Activated B cell treated with CpG ODN at 0.5 μM for 24 hours (primary cell): ENCODE measurements around the gene TNK1. TPM values are rescaled to one million over a fixed set of nuclear protein-coding genes. Genes with fewer than 3 reads are reported as not detected.

ENCODE experiments used
- ATAC-seq: fragments of 200-7000 bp; cut with Tn5 transposase; one replicate; pipeline ENCODE4 v1.10.0; 2021; ENCODE audit warnings: low read depth, mild to moderate bottlenecking, moderate library complexity
- CTCF ChIA-PET: fragments of 350-600 bp; sonication (Branson Sonifier 250); formaldehyde crosslinking; loops from one replicate; lab custom pipeline; 2021; ENCODE audit warnings: antibody characterized with exemption; lab: Charles Lee
- POLR2A ChIA-PET: fragments of 350-600 bp; sonication (Branson Sonifier 250); formaldehyde crosslinking; loops from one replicate; lab custom pipeline; 2021; ENCODE audit warnings: antibody characterized with exemption; lab: Charles Lee
- DNase-seq: peaks from one replicate; pipeline ENCODE4 v3.0.0; 2022
- H3K27ac Mint-ChIP-seq: one replicate; pipeline ENCODE4 v1.8.0; 2020; ENCODE audit warnings: mixed read lengths
- H3K27me3 Mint-ChIP-seq: one replicate; pipeline ENCODE4 v1.8.0; 2021; ENCODE audit warnings: mixed read lengths
- H3K36me3 Mint-ChIP-seq: one replicate; pipeline ENCODE4 v1.8.0; 2021; ENCODE audit warnings: low read depth, mixed read lengths
- H3K4me1 Mint-ChIP-seq: one replicate; pipeline ENCODE4 v1.8.0; 2021; ENCODE audit warnings: mixed read lengths
- H3K4me3 Mint-ChIP-seq: one replicate; pipeline ENCODE4 v1.8.0; 2020; ENCODE audit warnings: mild to moderate bottlenecking, mixed read lengths
- H3K9me3 Mint-ChIP-seq: one replicate; pipeline ENCODE4 v1.8.0; 2020; ENCODE audit warnings: mixed read lengths
- CTCF ChIP-seq: fragments of 200-600 bp; IDR thresholded peaks from one replicate; pipeline ENCODE4 v1.8.0; 2022; ENCODE audit warnings: antibody characterized with exemption, mild to moderate bottlenecking
- intact Hi-C: fragments of 100-400 bp; cut with micrococcal nuclease; formaldehyde crosslinking; loops from one replicate; pipeline ENCODE4 v1.15.1; 2024
- total RNA-seq: library from RNA; stranded (reverse); gene quantifications from 2 replicates; pipeline ENCODE4 v1.2.3, GENCODE V29; 2022

Gene TNK1
- total RNA-seq, 1 donor from 2014 or later: 5.8 TPM

- Mint-ChIP-seq H3K4me1 (peaks cover 42% of the 10 kb centered on the region), H3K36me3 (peaks cover 17% of the 10 kb centered on the region), H3K27me3 (no peaks in the 10 kb centered on the region), H3K9me3 (no peaks in the 10 kb centered on the region), H3K27ac (peak overlapping the region; percentile 87), H3K4me3 (peak overlapping the region; percentile 87)
- TF ChIP-seq CTCF: no peak
- POLR2A ChIA-PET: interaction anchor here (0.7 to 5.1 kb wide), 4 partner anchors 15 to 208 kb away, joined by 3 to 48 read pairs (median 4); partner anchors contain the start of genes ACAP1 and NEURL4
- CTCF ChIA-PET: interaction anchor here (0.9 to 1.8 kb wide), 4 partner anchors 16 to 208 kb away, joined by 4 to 7 read pairs (median 6); partner anchors contain the start of genes ACAP1 and NEURL4
- intact Hi-C loops: loop anchor here (1.0 to 5.0 kb wide), 5 partner anchors 28 to 307 kb away; partner anchors contain the start of genes ACADVL, DLG4, SENP3 and TMEM256
- ATAC-seq (no peak), DNase-seq (no peak)
Measured at GRCh38 chr17:7352503-7352889, 28.4 kb upstream of the TNK1 start.

GRCh38 chr17:7352910-7353635 lies 27.8 kb upstream of the TNK1 start:
- no peaks in the 10 kb centered on the region for H3K9me3 Mint-ChIP-seq
- H3K27ac Mint-ChIP-seq: peak overlapping the region; percentile 87
- intact Hi-C loops: loop anchor here (1.0 to 5.0 kb wide), 5 partner anchors 29 to 308 kb away; partner anchors contain the start of genes ACADVL, DLG4, SENP3 and TMEM256
- ATAC-seq: no peak
- peak overlapping the region; percentile 87 for H3K4me3 Mint-ChIP-seq
- H3K4me1 Mint-ChIP-seq: peaks cover 42% of the 10 kb centered on the region
- no peak for DNase-seq
- H3K27me3 Mint-ChIP-seq: no peaks in the 10 kb centered on the region
- ChIA-PET CTCF (interaction anchor here (0.8 to 1.8 kb wide), 6 partner anchors 16 to 208 kb away, joined by 3 to 7 read pairs (median 4); partner anchors contain the start of genes ACAP1 and NEURL4), POLR2A (interaction anchor here (0.6 to 5.1 kb wide), 8 partner anchors 16 to 334 kb away, joined by 3 to 48 read pairs (median 4); partner anchors contain the start of genes ACAP1, NEURL4, PHF23 and POLR2A)
- no peak for TF ChIP-seq CTCF
- peaks cover 13% of the 10 kb centered on the region for H3K36me3 Mint-ChIP-seq

- TF ChIP-seq CTCF: no peak
- no peak for ATAC-seq
- no peak for DNase-seq
- intact Hi-C loops: loop anchor here (5.0 kb wide), 1 partner anchor 137 kb away; the partner anchor contains the start of genes ACADVL and DLG4
- Mint-ChIP-seq H3K9me3 (no peaks in the 10 kb centered on the region), H3K4me1 (peaks cover 42% of the 10 kb centered on the region), H3K27me3 (no peaks in the 10 kb centered on the region), H3K36me3 (peaks cover 2% of the 10 kb centered on the region), H3K4me3 (no peak overlapping the region), H3K27ac (peak overlapping the region; percentile 43)
- ChIA-PET CTCF (interaction anchor here (0.9 to 4.2 kb wide), 6 partner anchors 82 to 235 kb away, joined by 3 to 31 read pairs (median 7); partner anchors contain the start of gene SENP3), POLR2A (interaction anchor here (0.6 to 2.0 kb wide), 4 partner anchors 17 to 130 kb away, joined by 3 to 10 read pairs (median 7); partner anchors contain the start of genes ACAP1, FGF11, NLGN2 and POLR2A)
Measured at GRCh38 chr17:7354262-7354843, 26.5 kb upstream of the TNK1 start.

DNA sequence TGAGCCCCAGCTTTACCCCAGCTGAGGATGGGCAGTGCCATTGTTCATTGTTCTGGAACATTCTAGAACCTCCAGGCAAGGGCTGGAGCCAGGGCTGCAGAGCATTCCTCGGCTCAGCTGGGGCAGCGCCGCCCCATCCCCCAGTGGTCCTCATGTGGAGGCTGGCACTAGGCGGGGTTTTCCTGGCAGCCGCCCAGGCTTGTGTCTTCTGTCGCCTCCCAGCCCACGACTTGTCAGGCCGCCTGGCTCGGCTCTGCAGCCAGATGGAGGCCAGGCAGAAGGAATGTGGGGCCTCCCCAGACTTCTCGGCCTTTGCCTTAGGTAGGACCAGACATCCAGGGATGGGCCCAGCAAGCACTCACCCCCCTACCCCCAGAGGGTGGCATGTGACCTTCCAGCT lies 25.8 kb upstream of the TNK1 start, which contains the start of gene TMEM95:
Gene TMEM95 (plus strand): TSS at position 104 of the 400 bp plus-strand sequence. CDS start 49 bp downstream, at position 153.
- Mint-ChIP-seq H3K9me3 (no peaks in the 10 kb centered on the region), H3K36me3 (peaks cover 2% of the 10 kb centered on the region), H3K27ac (peak within 1 kb of the TSS; percentile 43), H3K27me3 (no peaks in the 10 kb centered on the region), H3K4me1 (peaks cover 36% of the 10 kb centered on the region), H3K4me3 (no peak within 1 kb of the TSS)
- POLR2A ChIA-PET: interaction anchor here (0.6 to 2.0 kb wide), 11 partner anchors 18 to 229 kb away, joined by 3 to 12 read pairs (median 6); partner anchors contain the start of genes ACAP1, CD68, FGF11 and MPDU1
- ATAC-seq (no peak), DNase-seq (no peak)
- no peak for TF ChIP-seq CTCF
- intact Hi-C loops: no loop called here
- CTCF ChIA-PET: interaction anchor here (0.9 to 4.2 kb wide), 11 partner anchors 21 to 332 kb away, joined by 3 to 31 read pairs (median 7); partner anchors contain the start of genes MPDU1, SENP3, SOX15 and TNFSF13
